Measurements from ENCODE around the gene PNPLA2. TPM values are rescaled to one million over a fixed set of nuclear protein-coding genes. Genes with fewer than 3 reads are reported as not detected.

Gene PNPLA2
- total RNA-seq, 2 experiments from 2014 or later = 202 to 220 TPM

GRCh38 chr11:783581-784015 is 35.1 kb upstream of the PNPLA2 start:
- no peaks in the 10 kb centered on the region for H3K27me3 ChIP-seq (ENCODE audit: control insufficient read depth in 1 of 2, insufficient read depth in 2 of 2, low read length in 2 of 2)
- ChIA-PET POLR2A (interaction anchor here (0.7 to 1.0 kb wide), 2 partner anchors 13 to 88 kb away, joined by 3 read pairs; partner anchors contain the start of genes DEAF1 and TMEM80), CTCF (interaction anchor here (0.7 kb wide), 1 partner anchor 85 kb away, joined by 3 read pairs; no protein-coding TSS in a partner anchor)
- H3K36me3 ChIP-seq (ENCODE audit: insufficient read depth, low read length) = no peaks in the 10 kb centered on the region
- H3K27ac ChIP-seq (ENCODE audit: low read depth in 1 of 2, low read length in 2 of 2) = no peak overlapping the region
- intact Hi-C loops (cut with DNase I, micrococcal nuclease) = no loop called here
- no peaks in the 10 kb centered on the region for H3K9me3 Mint-ChIP-seq
- H3K36me3 Mint-ChIP-seq (ENCODE audit: low read depth) = no peaks in the 10 kb centered on the region
- no peak overlapping the region for H3K27ac Mint-ChIP-seq
- H3K4me3 Mint-ChIP-seq = no peak overlapping the region
- TF ChIP-seq CTCF (IDR thresholded peaks at IDR 0.05) = peak; percentile 47
- DNase-seq (peak in 5 of 14 experiments; percentile 31 to 50 (median 42)), ATAC-seq (ENCODE audit: poor library complexity) (peak; percentile 90)
- peaks cover 22% of the 10 kb centered on the region for H3K4me1 ChIP-seq (ENCODE audit: insufficient read depth, low read length)
- peaks cover 8% of the 10 kb centered on the region for H3K4me1 Mint-ChIP-seq (ENCODE audit: low read depth)
- no peaks in the 10 kb centered on the region for H3K27me3 Mint-ChIP-seq
- H3K9me3 ChIP-seq (ENCODE audit: control insufficient read depth in 1 of 2, insufficient read depth in 1 of 2, low read length in 2 of 2) = no peaks in the 10 kb centered on the region
- H3K4me3 ChIP-seq (ENCODE audit: low read length) = no peak overlapping the region

- ChIA-PET POLR2A (no interaction called here), CTCF (no interaction called here)
- peaks cover 0 to 5% of the 10 kb centered on the region in 2 experiments for H3K27me3 ChIP-seq (ENCODE audit: control insufficient read depth in 1 of 2, insufficient read depth in 2 of 2, low read length in 2 of 2)
- no peak overlapping the region for H3K27ac ChIP-seq (ENCODE audit: low read depth in 1 of 2, low read length in 2 of 2)
- DNase-seq = no peak
- no peak overlapping the region for H3K27ac Mint-ChIP-seq
- H3K36me3 Mint-ChIP-seq (ENCODE audit: low read depth) = peaks cover 4% of the 10 kb centered on the region
- H3K9me3 ChIP-seq (ENCODE audit: control insufficient read depth in 1 of 2, insufficient read depth in 1 of 2, low read length in 2 of 2) = peaks cover 0 to 5% of the 10 kb centered on the region in 2 experiments
- intact Hi-C loops (cut with DNase I, micrococcal nuclease) = no loop called here
- H3K4me1 ChIP-seq (ENCODE audit: insufficient read depth, low read length) = peaks cover 17% of the 10 kb centered on the region
- H3K9me3 Mint-ChIP-seq = no peaks in the 10 kb centered on the region
- peaks cover 4% of the 10 kb centered on the region for H3K36me3 ChIP-seq (ENCODE audit: insufficient read depth, low read length)
- H3K4me3 ChIP-seq (ENCODE audit: low read length) = no peak overlapping the region
- H3K4me1 Mint-ChIP-seq (ENCODE audit: low read depth) = peaks cover 8% of the 10 kb centered on the region
- TF ChIP-seq CTCF (IDR thresholded peaks at IDR 0.05) = no peak
- H3K4me3 Mint-ChIP-seq = no peak overlapping the region
- ATAC-seq (ENCODE audit: poor library complexity) = no peak
- H3K27me3 Mint-ChIP-seq = no peaks in the 10 kb centered on the region
Observed at GRCh38 chr11:786235-787083, 32.3 kb upstream of the PNPLA2 start.

GRCh38 chr11:787084-787675 is 31.5 kb upstream of the PNPLA2 start:
- POLR2A ChIA-PET = no interaction called here
- no peaks in the 10 kb centered on the region for H3K27me3 Mint-ChIP-seq
- CTCF ChIA-PET = no interaction called here
- no peak overlapping the region for H3K27ac Mint-ChIP-seq
- peaks cover 11% of the 10 kb centered on the region for H3K36me3 ChIP-seq (ENCODE audit: insufficient read depth, low read length)
- intact Hi-C loops (cut with DNase I, micrococcal nuclease) = no loop called here
- no peak overlapping the region for H3K4me3 Mint-ChIP-seq
- H3K27me3 ChIP-seq (ENCODE audit: control insufficient read depth in 1 of 2, insufficient read depth in 2 of 2, low read length in 2 of 2) = peaks cover 0 to 5% of the 10 kb centered on the region in 2 experiments
- no peak for ATAC-seq (ENCODE audit: poor library complexity)
- DNase-seq = no peak
- peaks cover 0 to 5% of the 10 kb centered on the region in 2 experiments for H3K9me3 ChIP-seq (ENCODE audit: control insufficient read depth in 1 of 2, insufficient read depth in 1 of 2, low read length in 2 of 2)
- peaks cover 8% of the 10 kb centered on the region for H3K4me1 Mint-ChIP-seq (ENCODE audit: low read depth)
- peaks cover 4% of the 10 kb centered on the region for H3K36me3 Mint-ChIP-seq (ENCODE audit: low read depth)
- H3K4me3 ChIP-seq (ENCODE audit: low read length) = no peak overlapping the region
- no peak overlapping the region for H3K27ac ChIP-seq (ENCODE audit: low read depth in 1 of 2, low read length in 2 of 2)
- TF ChIP-seq CTCF (IDR thresholded peaks at IDR 0.05) = no peak
- H3K9me3 Mint-ChIP-seq = no peaks in the 10 kb centered on the region
- peaks cover 17% of the 10 kb centered on the region for H3K4me1 ChIP-seq (ENCODE audit: insufficient read depth, low read length)
